HG03064 (cell line): ENCODE data around the gene SLAMF9.

Source experiments
- ATAC-seq: cut with Tn5 transposase; IDR thresholded peaks from one replicate; pipeline ENCODE4 v1.9.1; 2021; ENCODE audit warnings: low read depth; ENCODE audit not compliant: unreplicated experiment

The SLAMF9 gene

GRCh38 chr1:159922511-159923202 lies 31.4 kb downstream of the SLAMF9 start:
- ATAC-seq: no peak

DNA sequence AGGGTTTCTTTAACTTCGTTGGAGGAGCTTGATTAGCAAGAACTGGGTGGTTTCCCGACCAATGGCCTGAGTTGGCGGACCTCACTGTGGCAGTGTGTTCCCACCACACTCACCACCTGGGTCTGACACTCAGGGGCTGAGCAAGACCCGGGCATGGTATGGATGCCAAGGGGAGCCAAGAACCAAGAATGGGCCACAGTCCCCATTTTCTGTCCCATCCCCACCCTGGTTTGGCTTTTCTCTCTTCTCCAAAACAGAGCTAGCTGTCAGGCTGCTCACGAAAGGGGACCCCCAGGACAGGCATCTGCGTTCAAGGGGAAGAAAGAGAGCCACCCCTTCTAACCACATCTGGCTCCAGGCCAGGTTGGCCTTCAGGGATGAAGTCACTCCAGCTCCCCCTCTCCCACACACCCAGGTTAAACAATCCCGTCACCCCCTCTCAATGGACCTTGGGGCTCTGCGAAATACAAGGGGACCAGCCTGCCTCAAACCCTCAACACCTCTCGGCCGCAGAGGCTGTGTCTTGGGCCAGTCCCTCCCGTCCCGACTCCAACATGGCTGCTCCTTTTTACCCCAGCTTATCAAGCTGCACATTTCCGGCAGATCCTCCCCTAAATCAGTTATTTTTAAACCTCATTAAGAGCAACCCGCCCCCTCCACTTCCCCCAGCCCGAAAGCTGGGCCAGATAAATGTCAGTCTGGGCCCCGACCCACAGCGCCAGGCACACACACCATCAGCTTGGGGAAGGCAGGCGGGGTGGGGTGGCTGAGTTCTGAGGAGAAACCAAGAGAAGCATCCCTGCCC lies 32.1 kb downstream of the SLAMF9 start:
- no peak for ATAC-seq

DNA sequence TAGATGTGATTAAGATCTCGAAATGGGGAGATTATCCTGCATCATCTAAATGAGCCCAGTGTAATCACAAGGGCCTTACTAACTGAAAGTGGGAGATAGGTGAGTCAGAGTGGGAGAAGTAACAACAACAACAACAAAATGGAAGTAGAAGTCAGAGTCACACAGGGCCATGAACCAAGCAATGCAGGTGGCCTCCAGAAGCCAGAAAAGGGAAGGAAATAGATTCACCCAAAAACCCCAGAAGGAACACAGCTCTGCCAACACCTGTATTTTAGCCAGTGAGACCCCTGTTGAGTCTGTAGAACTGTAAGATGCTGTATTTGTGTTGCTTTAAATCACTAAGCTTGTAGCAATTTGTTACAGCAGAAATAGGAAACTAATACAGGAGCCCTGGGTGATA lies 32.8 kb downstream of the SLAMF9 start:
- no peak for ATAC-seq

DNA sequence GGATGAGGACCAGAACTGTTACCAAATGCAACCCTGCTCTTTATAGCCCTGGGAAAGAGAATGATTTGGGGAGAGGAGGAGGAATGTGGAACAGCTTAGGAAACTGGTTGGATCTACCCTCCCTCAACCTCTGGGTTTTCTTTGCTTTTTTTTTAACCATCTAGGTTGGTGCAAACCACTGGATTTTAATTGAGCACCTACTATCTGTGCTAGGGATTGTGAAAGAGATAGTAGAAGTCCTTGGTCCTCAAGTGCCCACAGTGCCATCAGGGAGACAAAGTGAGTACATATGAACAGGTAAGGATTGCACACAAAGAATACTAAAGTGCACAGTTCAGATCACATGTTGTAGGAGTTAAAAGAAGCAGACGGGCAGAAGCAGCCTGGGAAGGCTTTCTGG lies 33.4 kb downstream of the SLAMF9 start:
- ATAC-seq: no peak

DNA sequence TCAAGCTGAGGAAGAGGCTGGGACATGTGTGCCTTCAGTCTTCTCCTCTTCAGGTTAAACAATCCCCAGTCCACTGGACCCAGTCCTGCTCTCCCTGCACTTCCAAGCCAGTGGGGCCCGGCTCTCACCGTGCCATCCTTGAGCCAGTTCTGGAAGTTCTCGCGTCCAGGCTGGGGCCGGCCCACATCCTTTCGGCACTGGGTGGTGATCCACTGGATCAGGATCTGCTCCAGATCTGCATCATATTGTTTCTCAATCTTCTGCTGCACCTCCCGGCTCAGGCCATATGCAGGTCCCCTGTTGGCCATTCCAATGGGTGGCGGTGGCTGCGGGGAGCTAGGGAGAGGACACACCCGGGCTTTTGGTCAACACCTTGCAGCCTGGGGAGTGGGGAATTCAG lies 33.8 kb downstream of the SLAMF9 start:
- ATAC-seq: no peak

DNA sequence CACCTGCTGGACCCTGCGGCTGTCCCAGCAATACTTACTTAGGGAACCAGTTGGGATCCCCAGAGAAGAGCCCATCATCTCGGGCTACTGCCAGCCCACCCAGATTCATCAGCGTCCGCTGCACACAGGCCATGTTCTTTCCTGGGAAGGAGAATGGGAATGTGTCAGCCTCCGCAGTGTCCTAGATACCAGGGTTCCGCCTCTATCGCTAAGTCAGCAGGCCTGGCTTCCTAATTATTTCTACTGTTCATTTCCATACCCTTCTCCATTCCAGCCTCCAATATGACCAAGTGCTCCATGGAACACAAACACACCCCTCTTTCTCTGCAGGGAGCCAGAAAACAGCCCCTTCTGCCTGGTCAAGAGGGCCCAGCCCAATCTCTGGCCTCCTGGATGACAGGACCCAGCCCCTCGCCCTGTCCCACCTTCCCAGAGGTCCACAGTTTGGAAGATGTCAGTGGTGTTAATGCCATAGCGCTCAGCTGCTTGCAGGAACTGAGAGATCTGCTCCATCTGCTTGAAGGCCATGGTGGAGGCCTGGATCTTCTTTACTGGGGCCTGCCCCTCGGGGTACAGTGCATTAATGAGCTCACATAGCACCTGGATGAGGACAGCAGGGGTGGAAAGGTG lies 34.7 kb downstream of the SLAMF9 start:
- ATAC-seq: no peak

DNA sequence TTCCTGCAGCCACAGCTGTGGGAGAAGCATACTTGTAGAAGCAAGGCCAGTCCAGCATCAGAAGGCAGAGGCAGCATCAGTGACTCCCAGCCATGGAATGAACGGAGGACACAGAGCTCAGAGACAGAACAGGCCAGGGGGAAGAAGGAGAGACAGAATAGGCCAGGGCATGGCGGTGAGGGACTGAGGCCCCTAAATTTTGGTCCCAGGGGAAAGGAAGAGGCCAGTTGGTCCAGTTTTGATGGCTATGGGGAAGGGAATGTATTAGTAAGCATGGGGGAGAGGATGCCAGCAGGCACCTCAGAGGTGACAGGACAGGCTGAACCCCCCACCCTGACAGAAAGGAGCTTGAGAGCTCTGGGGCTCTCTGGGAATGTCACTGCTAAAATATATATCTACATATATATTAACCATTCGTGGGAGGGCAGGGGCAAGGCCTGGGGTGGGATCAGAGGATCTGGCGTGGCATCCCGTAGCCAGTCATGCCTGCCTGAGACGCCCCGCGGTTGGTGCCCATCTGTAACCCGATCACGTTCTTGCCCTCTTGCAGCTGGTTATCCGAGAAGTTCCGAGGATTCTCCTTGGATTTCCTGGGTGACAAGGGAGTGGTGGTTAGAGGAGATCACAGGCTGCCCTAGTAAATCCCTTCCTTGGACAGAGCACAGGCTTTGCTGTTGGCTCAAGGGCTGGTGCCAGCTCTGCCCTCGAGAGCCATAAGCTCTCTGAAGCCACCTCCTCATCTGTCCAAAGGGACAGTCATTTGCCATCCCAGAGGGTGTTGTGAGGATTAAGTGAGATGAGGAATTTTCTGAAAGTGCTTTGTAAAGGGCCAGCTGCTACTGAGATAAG lies 35.5 kb downstream of the SLAMF9 start:
- no peak for ATAC-seq

DNA sequence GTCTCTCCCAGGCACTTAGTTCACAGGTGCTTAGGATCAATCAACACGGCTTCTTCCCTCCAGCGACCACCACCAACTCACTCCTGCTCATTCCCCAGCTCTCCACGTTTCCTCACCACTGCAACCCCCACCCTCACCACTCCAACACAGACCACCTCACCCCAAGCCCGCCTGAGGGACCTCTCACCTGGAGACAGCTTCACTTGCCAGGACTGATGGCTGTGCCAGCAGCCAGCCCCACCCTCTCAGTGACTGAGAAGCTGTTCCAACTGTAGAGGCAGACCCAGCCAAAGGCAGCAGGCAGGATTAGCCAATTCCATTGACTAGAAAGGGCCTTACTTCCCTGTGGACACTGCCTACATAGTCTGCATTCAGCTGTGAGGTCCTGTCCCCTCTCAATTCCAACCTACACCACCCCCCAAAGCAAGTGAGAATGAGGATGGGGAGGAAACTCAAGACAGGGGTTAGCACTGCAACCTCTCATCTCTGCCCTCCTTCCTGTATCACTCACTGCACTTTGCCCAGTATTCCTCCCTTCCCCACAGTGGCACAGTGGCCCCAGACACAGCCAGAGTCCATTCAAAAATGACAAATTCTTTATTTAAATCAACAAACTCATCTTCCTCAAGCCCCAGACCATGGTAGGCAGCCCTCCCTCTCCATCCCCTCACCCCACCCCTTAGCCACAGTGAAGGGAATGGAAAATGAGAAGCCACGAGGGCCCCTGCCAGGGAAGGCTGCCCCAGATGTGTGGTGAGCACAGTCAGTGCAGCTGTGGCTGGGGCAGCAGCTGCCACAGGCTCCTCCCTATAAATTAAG lies 36.3 kb downstream of the SLAMF9 start:
- ATAC-seq: no peak

DNA sequence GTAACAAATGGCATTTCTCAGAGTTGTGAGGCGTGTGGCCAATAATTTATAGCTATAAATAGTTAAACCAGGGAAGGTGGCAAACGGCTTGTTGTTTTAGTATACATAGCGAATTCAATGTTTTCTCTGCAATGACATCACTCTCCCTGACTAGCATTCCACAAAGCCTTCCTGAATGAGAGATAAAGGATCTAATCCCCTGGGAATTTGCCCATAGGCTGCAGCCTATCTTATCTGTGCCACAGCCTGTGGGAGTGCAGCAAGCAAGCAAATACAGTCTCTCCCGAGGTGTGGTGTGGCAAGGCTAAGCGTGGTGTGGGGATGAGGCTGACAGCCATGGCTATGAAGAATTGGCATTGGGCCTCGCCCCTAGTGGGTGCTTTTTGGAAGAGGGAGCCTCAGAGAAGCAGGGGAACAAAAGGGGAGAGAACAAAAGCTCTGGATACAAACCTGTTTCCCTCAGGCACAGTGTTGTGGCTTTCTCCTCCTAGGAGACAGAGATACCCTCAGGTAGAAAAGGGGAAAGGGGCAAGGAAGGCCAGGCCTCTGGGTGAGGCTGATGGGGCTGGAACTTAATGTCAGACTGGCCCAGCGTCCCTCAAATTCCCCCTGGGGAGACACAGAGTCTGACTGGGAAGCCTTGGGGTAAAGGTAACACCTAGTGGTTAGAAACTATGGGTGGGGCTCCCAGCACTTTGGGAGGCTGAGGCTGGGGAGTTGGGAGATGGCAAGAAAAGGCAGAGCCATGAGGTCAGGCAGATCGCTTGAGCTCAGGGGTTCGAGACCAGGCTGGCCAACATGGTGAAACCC lies 37.6 kb downstream of the SLAMF9 start:
- no peak for ATAC-seq

DNA sequence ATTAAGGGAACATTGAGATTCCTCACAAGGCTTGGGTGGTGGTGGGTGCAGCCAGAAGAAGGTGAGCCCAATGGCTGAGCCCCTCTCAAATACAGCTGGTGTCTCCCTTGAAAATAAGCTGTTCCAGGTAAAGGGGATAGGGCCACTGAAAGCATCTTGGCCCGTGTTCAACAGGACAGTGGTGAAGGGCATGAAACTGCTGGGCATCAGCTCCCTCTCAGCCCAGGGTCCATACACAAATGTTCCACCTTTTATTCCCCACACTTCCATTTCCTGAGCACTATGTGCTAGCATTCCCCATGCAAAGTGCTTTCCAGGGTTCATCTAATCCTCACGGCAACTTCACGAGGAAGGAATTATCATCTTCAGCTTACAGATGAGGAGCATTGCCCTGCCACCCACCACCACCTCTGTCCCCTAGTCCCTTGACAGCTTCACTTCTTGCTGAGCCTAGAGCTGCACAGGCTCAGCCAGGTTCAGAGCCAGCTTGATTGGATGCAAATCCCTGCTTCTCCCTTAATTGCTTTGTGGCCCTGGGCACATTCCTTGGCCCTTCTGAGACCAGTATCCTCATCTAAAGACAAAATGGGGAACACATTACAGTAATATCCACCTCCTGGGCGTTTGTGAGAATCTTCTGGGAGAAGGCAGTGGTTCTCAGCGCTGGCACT lies 38.3 kb downstream of the SLAMF9 start:
- no peak for ATAC-seq

- ATAC-seq: no peak
These were observed 39.6 kb downstream of the SLAMF9 start for GRCh38 chr1:159914252-159915018.

DNA sequence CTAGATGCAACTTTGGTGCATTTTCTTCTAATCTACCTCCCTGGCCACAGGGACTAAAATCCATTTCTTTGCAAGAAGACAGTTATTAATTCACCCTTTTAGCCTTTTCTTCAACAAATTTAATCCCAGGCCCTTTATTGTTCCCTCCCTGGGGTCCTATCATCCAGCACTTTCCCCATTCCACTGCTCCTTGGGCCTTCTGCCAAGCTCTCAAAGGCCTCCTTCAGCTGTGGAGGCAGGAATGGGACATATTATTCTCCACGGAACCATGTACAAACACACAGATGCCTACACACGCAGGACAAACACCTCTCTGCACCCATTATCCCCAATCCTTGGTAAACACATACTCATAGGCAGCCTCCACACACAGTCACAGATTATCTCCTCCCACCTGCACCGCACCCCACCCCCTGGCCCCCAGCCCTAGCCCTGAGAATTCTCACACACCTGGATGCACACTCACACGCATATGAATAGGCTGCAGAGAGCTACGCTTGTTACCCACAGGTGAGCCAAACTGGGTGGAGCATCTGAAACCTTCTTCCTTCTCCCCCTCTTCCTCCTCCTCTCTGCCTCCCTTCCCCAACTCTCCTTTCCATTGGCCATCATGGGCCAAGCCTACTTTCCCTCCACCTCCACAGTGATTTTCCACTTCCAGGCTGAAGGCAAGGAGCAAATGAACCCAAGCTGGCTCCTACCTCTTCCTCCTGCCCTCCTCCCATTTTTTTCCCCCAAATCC lies 40.4 kb downstream of the SLAMF9 start:
- ATAC-seq: no peak

- no peak for ATAC-seq
These were observed 42.5 kb downstream of the SLAMF9 start for GRCh38 chr1:159911326-159912070.

DNA sequence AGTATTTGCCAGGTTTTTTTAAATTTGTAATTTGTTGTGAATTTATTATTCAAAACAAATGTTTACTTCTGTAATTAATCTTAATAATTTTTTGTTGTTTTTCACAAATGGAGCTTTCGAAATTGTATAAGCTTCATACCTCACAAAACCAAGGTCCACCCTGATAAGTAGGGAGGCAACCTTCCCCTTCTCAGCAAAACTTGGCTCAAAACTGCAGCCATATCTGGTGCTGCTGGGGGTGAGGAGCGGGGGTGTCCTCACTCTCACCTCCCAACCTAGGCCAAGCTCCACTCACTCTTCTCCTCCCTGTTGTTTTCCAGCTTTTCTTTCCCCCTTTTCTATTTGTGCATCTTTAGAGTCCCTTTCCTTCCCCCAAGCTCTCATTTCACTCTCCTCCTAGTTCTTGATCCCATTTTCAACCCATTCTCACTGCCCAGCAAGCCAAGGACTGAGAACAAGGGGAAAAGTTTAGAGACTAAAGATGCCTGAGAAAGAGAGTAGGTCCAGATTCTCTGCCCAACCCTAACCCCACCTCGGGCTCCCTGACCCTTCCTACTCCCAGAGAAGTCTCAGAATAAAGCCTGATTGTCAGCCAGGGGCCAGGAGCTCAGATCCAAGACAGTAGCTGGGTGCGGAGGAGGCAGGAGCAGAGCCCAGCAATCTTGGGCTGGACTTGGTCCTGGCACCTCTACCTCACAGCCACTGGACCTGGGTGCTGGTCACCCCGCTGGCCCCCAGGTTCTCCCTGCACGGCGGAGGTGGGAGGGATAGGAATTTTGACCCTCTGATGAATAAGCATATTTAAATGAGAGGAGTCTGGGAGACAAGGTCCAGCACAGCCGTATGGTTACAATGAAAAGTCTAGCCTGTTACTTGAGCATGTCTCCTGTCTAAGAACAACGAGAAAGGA lies 45.8 kb downstream of the SLAMF9 start:
- no peak for ATAC-seq

DNA sequence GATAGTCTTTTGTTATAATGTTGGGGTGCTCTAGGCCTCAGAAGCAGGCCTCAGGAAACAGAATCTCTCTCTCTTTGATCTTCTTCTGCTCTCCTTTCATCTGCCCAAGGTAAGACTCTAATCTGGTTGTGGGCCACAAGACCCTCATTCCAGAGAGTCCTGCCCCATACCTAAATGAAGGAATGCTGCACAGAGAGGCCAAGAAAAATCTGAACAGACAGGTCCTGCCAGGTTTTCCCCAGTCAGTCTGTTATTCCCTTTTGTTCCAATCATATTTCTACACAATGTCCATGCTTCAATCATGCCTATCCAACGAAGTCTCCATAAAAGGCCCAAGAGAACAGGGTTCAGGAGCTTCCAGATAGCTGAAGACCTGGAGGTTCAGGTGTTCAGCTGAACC lies 47.1 kb downstream of the SLAMF9 start:
- no peak for ATAC-seq
